Endothelial cell of umbilical vein (primary cell): ENCODE measurements around the gene OR5B12. TPM values are rescaled to one million over a fixed set of nuclear protein-coding genes. Genes with fewer than 3 reads are reported as not detected.

Experiments used
- BruUV-seq: library from RNA; stranded (reverse); fragments of 400-500 nt; replicated peaks from 2 replicates; lab custom pipeline; 2021; lab: Mats Ljungman, UMichigan
- CTCF ChIA-PET: fragments of 300-600, 350-600 bp; sonication (Branson Sonifier 250); formaldehyde crosslinking; loops from one replicate; lab custom pipeline; 2021; ENCODE audit warnings: antibody characterized with exemption, inconsistent platforms; lab: Charles Lee
- POLR2A ChIA-PET: fragments of 300-600, 350-600 bp; sonication (Branson Sonifier 250); formaldehyde crosslinking; loops from one replicate; lab custom pipeline; 2021; ENCODE audit warnings: antibody characterized with exemption, inconsistent platforms; lab: Charles Lee
- DNase-seq: peaks from one replicate; pipeline ENCODE4 v3.0.0-alpha.2; 2011; ENCODE audit warnings: low read depth, low spot score
- FAIRE-seq: peaks from 2 replicates; lab custom pipeline; 2011; peaks lifted over from hg19 to GRCh38; lab: Jason Lieb, UNC
- H2AFZ ChIP-seq: 2 replicates; pipeline ENCODE4 v1.6.0; 2012; ENCODE audit warnings: low read depth, low read length, control low read depth, inconsistent platforms
- H3K27ac ChIP-seq: 2 replicates; pipeline ENCODE4 v1.5.1; 2011; ENCODE audit warnings: low read depth, mild to moderate bottlenecking, control low read depth, low read length, moderate library complexity; ENCODE audit not compliant: insufficient read depth
- H3K27me3 ChIP-seq, 2 experiments: 2 replicates each; pipeline versions ENCODE4 v1.6.0 to v1.6.1; 2011; ENCODE audit warnings: low read length in 2 of 2, mixed read lengths in 1 of 2; ENCODE audit not compliant: control insufficient read depth in 2 of 2, insufficient read depth in 2 of 2
- H3K36me3 ChIP-seq, 2 experiments: 2 replicates in 1 of 2; 3 replicates in 1 of 2; pipeline ENCODE4 v1.5.1; 2011; ENCODE audit warnings: low read length in 2 of 2, mild to moderate bottlenecking in 1 of 2, moderate library complexity in 1 of 2; ENCODE audit not compliant: control insufficient read depth in 2 of 2, insufficient read depth in 2 of 2; ENCODE audit errors: extremely low read depth in 1 of 2
- H3K4me1 ChIP-seq: 3 replicates; pipeline ENCODE4 v1.5.1; 2011; ENCODE audit warnings: mild to moderate bottlenecking, low read length; ENCODE audit not compliant: control insufficient read depth, insufficient read depth; ENCODE audit errors: extremely low read depth
- H3K4me2 ChIP-seq: 2 replicates; pipeline ENCODE4 v1.6.1; 2011; ENCODE audit warnings: low read length, control low read depth, mixed read lengths; ENCODE audit not compliant: insufficient read depth
- H3K4me3 ChIP-seq, 3 experiments: fragments of 200-600 bp in 1 of 3; sonication (generic), shearing (Covaris generic) in 1 of 3; replicated peaks in 1 of 3; 2 replicates each; pipeline ENCODE4 v1.5.1; 2011 to 2016; ENCODE audit warnings: control low read depth in 3 of 3, low read length in 3 of 3, mild to moderate bottlenecking in 2 of 3, inconsistent platforms in 1 of 3, low read depth in 1 of 3, moderate library complexity in 1 of 3; ENCODE audit not compliant: insufficient read depth in 1 of 3
- H3K79me2 ChIP-seq: 2 replicates; pipeline ENCODE4 v1.6.0; 2012; ENCODE audit warnings: low read length, inconsistent platforms; ENCODE audit not compliant: control insufficient read depth, insufficient read depth
- H3K9ac ChIP-seq: replicated peaks from 2 replicates; pipeline ENCODE3; 2011; ENCODE audit warnings: low read length, control low read depth; ENCODE audit not compliant: insufficient read depth; ENCODE audit errors: extremely low read depth
- H3K9me1 ChIP-seq: replicated peaks from 3 replicates; pipeline ENCODE4 v1.6.0; 2011; ENCODE audit warnings: mild to moderate bottlenecking, low read length; ENCODE audit not compliant: control insufficient read depth, insufficient read depth; ENCODE audit errors: extremely low read depth
- H3K9me3 ChIP-seq: replicated peaks from 2 replicates; pipeline ENCODE4 v1.5.1; 2012; ENCODE audit warnings: low read length, inconsistent platforms; ENCODE audit not compliant: control insufficient read depth, insufficient read depth
- H4K20me1 ChIP-seq: replicated peaks from 2 replicates; pipeline ENCODE3; 2011; ENCODE audit warnings: mild to moderate bottlenecking, low read length; ENCODE audit not compliant: control insufficient read depth, insufficient read depth; ENCODE audit errors: extremely low read depth
- CTCF ChIP-seq, 2 donors: IDR thresholded peaks; 1 replicate in 1 of 2; 2 replicates in 1 of 2; pipeline ENCODE4 v1.5.1; 2011; ENCODE audit warnings: low read length in 2 of 2, mild to moderate bottlenecking in 2 of 2, moderate library complexity in 2 of 2, control low read depth in 1 of 2, inconsistent platforms in 1 of 2, low read depth in 1 of 2; ENCODE audit not compliant: insufficient read depth in 1 of 2; ENCODE audit errors: extremely low read depth in 1 of 2
- EZH2 ChIP-seq: IDR thresholded peaks from 2 replicates; pipeline ENCODE4 v1.6.1; 2012; ENCODE audit warnings: borderline replicate concordance, low read depth, mild to moderate bottlenecking, moderate library complexity, low read length, inconsistent platforms; ENCODE audit not compliant: severe bottlenecking
- FOS ChIP-seq: IDR thresholded peaks from 2 replicates; pipeline ENCODE4 v1.6.1; 2011; ENCODE audit warnings: mild to moderate bottlenecking, low read length, moderate library complexity, borderline replicate concordance; ENCODE audit not compliant: insufficient read depth
- GATA2 ChIP-seq: IDR thresholded peaks from 2 replicates; pipeline ENCODE4 v1.7.0; 2011; ENCODE audit warnings: low read depth, mild to moderate bottlenecking, moderate library complexity, mixed read lengths, low read length; ENCODE audit not compliant: insufficient read length, insufficient read depth
- JUN ChIP-seq: IDR thresholded peaks from 2 replicates; pipeline ENCODE4 v1.6.1; 2011; ENCODE audit warnings: borderline replicate concordance, low read depth; ENCODE audit not compliant: insufficient read length, insufficient read depth
- MAX ChIP-seq: IDR thresholded peaks from 2 replicates; pipeline ENCODE4 v1.6.1; 2011; ENCODE audit not compliant: insufficient read depth, insufficient read length
- MYC ChIP-seq: IDR thresholded peaks from one replicate; pipeline ENCODE4 v1.6.1; 2011; ENCODE audit warnings: mild to moderate bottlenecking, low read depth, low read length
- POLR2A ChIP-seq: IDR thresholded peaks from 2 replicates; pipeline ENCODE4 v1.6.1; 2012; ENCODE audit warnings: low read depth, mild to moderate bottlenecking, control low read depth, low read length
- POLR2AphosphoS5 ChIP-seq: IDR thresholded peaks from 2 replicates; pipeline ENCODE4 v1.6.1; 2012; ENCODE audit warnings: low read depth, mild to moderate bottlenecking, control low read depth, low read length, moderate library complexity; ENCODE audit not compliant: insufficient read depth
- dilution Hi-C: fragments of 300-500 bp; cut with MboI; formaldehyde crosslinking; loops from one replicate; pipeline ENCODE4 v1.15.0; 2019; ENCODE audit warnings: low sequenced_read_pairs; ENCODE audit not compliant: extremely low pct_ligation_motif_present
- intact Hi-C: fragments of 100-400 bp; cut with micrococcal nuclease; formaldehyde crosslinking; loops from one replicate; pipeline ENCODE4 v1.10.0; 2022
- polyA plus RNA-seq, 4 experiments: library from polyadenylated mRNA; depleted of rRNA in 3 of 4; stranded (reverse) in 3 of 4; unstranded in 1 of 4; fragments of >200 nt; gene quantifications; 2 replicates each; pipeline versions ENCODE4 v1.2.1 to v1.2.3, GENCODE V29; 2011 to 2012; ENCODE audit warnings: missing spikeins in 1 of 4
- total RNA-seq: library from RNA; stranded (reverse); gene quantifications from 2 replicates; pipeline ENCODE4 v1.2.3, GENCODE V29; 2021

The OR5B12 gene
- total and polyA plus RNA-seq, 2 donors (not counting 3 experiments of a cell fraction or from before 2014, with no cell fraction given): not detected

GRCh38 chr11:58466293-58466692 is 24.3 kb upstream of the OR5B12 start:
- dilution Hi-C loops (no loop called here), intact Hi-C loops (no loop called here)
- Histone ChIP-seq H2AFZ (no peak overlapping the region), H3K27ac (no peak overlapping the region), H4K20me1 (no peaks in the 10 kb centered on the region), H3K79me2 (no peaks in the 10 kb centered on the region), H3K9me1 (no peaks in the 10 kb centered on the region), H3K4me3 (no peak overlapping the region), H3K27me3 (no peaks in the 10 kb centered on the region), H3K9ac (no peak overlapping the region), H3K4me2 (no peak overlapping the region), H3K4me1 (no peaks in the 10 kb centered on the region), H3K36me3 (no peaks in the 10 kb centered on the region), H3K9me3 (no peaks in the 10 kb centered on the region)
- FAIRE-seq: no peak
- BruUV-seq: no TSS peak
- TF ChIP-seq POLR2A (no peak), FOS (no peak), JUN (no peak), CTCF (IDR thresholded peaks at IDR 0.05; ENCODE audit: extremely low read depth in 1 of 2, insufficient read depth in 1 of 2, low read depth in 1 of 2, low read length in 2 of 2) (no peak), MAX (no peak), EZH2 (no peak), POLR2AphosphoS5 (no peak), GATA2 (no peak), MYC (no peak)
- DNase-seq: no peak
- ChIA-PET CTCF (no interaction called here), POLR2A (no interaction called here)
